IPS DF 6.9 (cell line): Measurements from ENCODE around the gene NADK2.
"Not testable (repeated sequence)": the region's sequence is repeated elsewhere in the genome, so short reads cannot be mapped to it uniquely, and the experiment has no call there.

ENCODE experiments used
- DNase-seq: peaks from one replicate; pipeline ENCODE4 v3.0.0-alpha.2; 2013; ENCODE audit warnings: low read depth, low spot score
- H3K27ac ChIP-seq: one replicate; pipeline ENCODE4 v1.5.1; 2013; ENCODE audit warnings: low read length, control low read depth
- H3K27me3 ChIP-seq: 2 replicates; pipeline ENCODE4 v1.6.1; 2013; ENCODE audit warnings: mild to moderate bottlenecking, low read length; ENCODE audit not compliant: control insufficient read depth, insufficient read depth
- H3K36me3 ChIP-seq: 2 replicates; pipeline ENCODE4 v1.6.1; 2013; ENCODE audit warnings: low read length; ENCODE audit not compliant: control insufficient read depth, insufficient read depth
- H3K4me1 ChIP-seq: 2 replicates; pipeline ENCODE4 v1.6.1; 2013; ENCODE audit warnings: low read length; ENCODE audit not compliant: control insufficient read depth, insufficient read depth
- H3K4me3 ChIP-seq: 2 replicates; pipeline ENCODE4 v1.5.1; 2013; ENCODE audit warnings: mild to moderate bottlenecking, low read length
- H3K9me3 ChIP-seq: 2 replicates; pipeline ENCODE4 v1.6.1; 2013; ENCODE audit warnings: low read length, inconsistent platforms; ENCODE audit not compliant: control insufficient read depth, insufficient read depth
- WGBS: extraction: QIAGEN DNeasy Blood & Tissue Kit; methylation state at CpG from one replicate; pipeline ENCODE4 v1.1.7; 2013; ENCODE audit warnings: mixed read lengths, missing lambda C conversion rate; ENCODE audit not compliant: insufficient read length, insufficient coverage; 5-methylcytosine and 5-hydroxymethylcytosine counted together

NADK2 gene

GRCh38 chr5:36206913-36207312 lies 34.8 kb downstream of the NADK2 start:
- DNase-seq, result no peak
- Histone ChIP-seq H3K36me3 (no peaks in the 10 kb centered on the region), H3K9me3 (no peaks in the 10 kb centered on the region), H3K4me3 (no peak overlapping the region), H3K4me1 (no peaks in the 10 kb centered on the region), H3K27ac (no peak overlapping the region), H3K27me3 (no peaks in the 10 kb centered on the region)

GRCh38 chr5:36205329-36205728 lies 36.4 kb downstream of the NADK2 start:
- H3K4me3 ChIP-seq, result no peak overlapping the region
- no peak overlapping the region for H3K27ac ChIP-seq
- no peaks in the 10 kb centered on the region for H3K27me3 ChIP-seq
- no peaks in the 10 kb centered on the region for H3K4me1 ChIP-seq
- no peak for DNase-seq
- no CpG with 5 or more reads among the region's 2 CpGs for WGBS
- no peaks in the 10 kb centered on the region for H3K9me3 ChIP-seq
- H3K36me3 ChIP-seq, result no peaks in the 10 kb centered on the region

- no peaks in the 10 kb centered on the region for H3K36me3 ChIP-seq
- no peaks in the 10 kb centered on the region for H3K9me3 ChIP-seq
- no peak for DNase-seq
- no CpG with 5 or more reads among the region's 3 CpGs for WGBS
- no peak overlapping the region for H3K4me3 ChIP-seq
- H3K27me3 ChIP-seq, result no peaks in the 10 kb centered on the region
- no peaks in the 10 kb centered on the region for H3K4me1 ChIP-seq
- H3K27ac ChIP-seq, result no peak overlapping the region
Observed at GRCh38 chr5:36202521-36202961, 39.2 kb downstream of the NADK2 start.

- DNase-seq, result no peak
- no peak overlapping the region for H3K4me3 ChIP-seq
- no CpG with 5 or more reads among the region's 4 CpGs for WGBS
- no peaks in the 10 kb centered on the region for H3K9me3 ChIP-seq
- no peaks in the 10 kb centered on the region for H3K36me3 ChIP-seq
- H3K27me3 ChIP-seq, result no peaks in the 10 kb centered on the region
- H3K27ac ChIP-seq, result no peak overlapping the region
- no peaks in the 10 kb centered on the region for H3K4me1 ChIP-seq
Observed at GRCh38 chr5:36200513-36200912, 41.2 kb downstream of the NADK2 start.

GRCh38 chr5:36199620-36200019 lies 42.1 kb downstream of the NADK2 start:
- Histone ChIP-seq H3K4me3 (no peak overlapping the region), H3K36me3 (no peaks in the 10 kb centered on the region), H3K27me3 (no peaks in the 10 kb centered on the region), H3K27ac (no peak overlapping the region), H3K9me3 (no peaks in the 10 kb centered on the region), H3K4me1 (no peaks in the 10 kb centered on the region)
- DNase-seq, result no peak
- WGBS, result no CpG with 5 or more reads among the region's 2 CpGs

GRCh38 chr5:36198783-36199182 lies 42.9 kb downstream of the NADK2 start:
- not testable (repeated sequence) for H3K9me3 ChIP-seq, H3K4me1 ChIP-seq, H3K27ac ChIP-seq, H3K36me3 ChIP-seq, DNase-seq, H3K27me3 ChIP-seq, H3K4me3 ChIP-seq
- WGBS, result no CpG with 5 or more reads among the region's 3 CpGs

GRCh38 chr5:36198281-36198680 lies 43.4 kb downstream of the NADK2 start:
- Histone ChIP-seq H3K27ac (no peak overlapping the region), H3K27me3 (no peaks in the 10 kb centered on the region), H3K9me3 (no peaks in the 10 kb centered on the region), H3K4me1 (no peaks in the 10 kb centered on the region), H3K36me3 (no peaks in the 10 kb centered on the region), H3K4me3 (no peak overlapping the region)
- no peak for DNase-seq

- no CpG with 5 or more reads among the region's 5 CpGs for WGBS
- H3K36me3 ChIP-seq, result no peaks in the 10 kb centered on the region
- H3K9me3 ChIP-seq, result no peaks in the 10 kb centered on the region
Observed at GRCh38 chr5:36193746-36194145, 48.0 kb downstream of the NADK2 start.

GRCh38 chr5:36184408-36184807 lies 57.3 kb downstream of the NADK2 start:
- H3K4me3 ChIP-seq, DNase-seq, H3K9me3 ChIP-seq, H3K27ac ChIP-seq, H3K27me3 ChIP-seq, H3K4me1 ChIP-seq, H3K36me3 ChIP-seq: not testable (repeated sequence)
- no CpG with 5 or more reads among the region's 4 CpGs for WGBS

More at GRCh38 chr5:36193746-36194145, 48.0 kb downstream of the NADK2 start:
- DNase-seq, result no peak
- Histone ChIP-seq H3K4me1 (no peaks in the 10 kb centered on the region), H3K27ac (no peak overlapping the region), H3K4me3 (no peak overlapping the region), H3K27me3 (no peaks in the 10 kb centered on the region)

- Histone ChIP-seq H3K27ac (no peak overlapping the region), H3K4me3 (no peak overlapping the region), H3K4me1 (no peaks in the 10 kb centered on the region), H3K9me3 (no peaks in the 10 kb centered on the region), H3K27me3 (no peaks in the 10 kb centered on the region), H3K36me3 (no peaks in the 10 kb centered on the region; the same call in 1 of the 2 replicates)
- DNase-seq, result no peak
- no CpG with 5 or more reads among the region's 2 CpGs for WGBS
Observed at GRCh38 chr5:36181774-36182173, 60.0 kb downstream of the NADK2 start.

- DNase-seq, result no peak
- Histone ChIP-seq H3K27me3 (no peaks in the 10 kb centered on the region), H3K27ac (no peak overlapping the region), H3K4me3 (no peak overlapping the region), H3K4me1 (no peaks in the 10 kb centered on the region), H3K9me3 (no peaks in the 10 kb centered on the region), H3K36me3 (no peaks in the 10 kb centered on the region; the same call in 1 of the 2 replicates)
- no CpG with 5 or more reads among the region's 2 CpGs for WGBS
Observed at GRCh38 chr5:36180556-36181350, 61.0 kb downstream of the NADK2 start.
